Measurements from ENCODE around the gene CBX8.

DNA sequence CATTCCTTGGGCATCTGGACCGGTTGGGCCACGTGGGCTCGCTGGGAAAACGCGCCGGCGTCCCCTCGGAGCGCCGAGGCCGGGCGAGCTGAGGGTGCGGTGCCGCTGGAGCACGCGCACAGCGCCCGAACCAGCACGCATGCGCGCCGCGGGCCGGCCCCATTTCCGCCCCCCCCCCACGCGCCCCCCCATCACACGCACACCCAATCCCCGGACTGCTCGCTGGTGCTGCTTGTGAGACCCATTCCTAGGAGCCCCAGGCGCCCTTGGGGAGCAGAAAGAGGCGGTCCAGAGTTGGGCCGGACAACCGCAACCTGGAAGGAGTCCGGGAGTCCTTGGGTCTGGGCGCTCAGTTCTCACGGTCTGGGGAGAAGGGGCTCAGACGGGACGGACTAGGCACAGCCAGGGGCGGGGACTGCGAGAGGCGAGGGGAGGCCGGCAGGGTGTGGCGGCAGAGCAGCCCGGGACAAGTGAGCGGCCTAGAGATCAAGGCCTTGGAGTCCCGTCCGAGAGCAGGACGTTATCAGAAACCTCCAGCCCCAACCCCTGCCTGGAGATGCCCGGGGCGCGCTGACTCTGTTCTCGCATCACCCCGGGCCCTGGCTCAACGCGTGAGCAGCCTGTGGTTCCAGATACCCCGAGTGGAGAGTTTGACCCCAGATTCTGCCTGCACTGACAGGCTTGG lies 6.0 kb upstream of the CBX8 start:
- TF ChIP-seq, protein P1, sequence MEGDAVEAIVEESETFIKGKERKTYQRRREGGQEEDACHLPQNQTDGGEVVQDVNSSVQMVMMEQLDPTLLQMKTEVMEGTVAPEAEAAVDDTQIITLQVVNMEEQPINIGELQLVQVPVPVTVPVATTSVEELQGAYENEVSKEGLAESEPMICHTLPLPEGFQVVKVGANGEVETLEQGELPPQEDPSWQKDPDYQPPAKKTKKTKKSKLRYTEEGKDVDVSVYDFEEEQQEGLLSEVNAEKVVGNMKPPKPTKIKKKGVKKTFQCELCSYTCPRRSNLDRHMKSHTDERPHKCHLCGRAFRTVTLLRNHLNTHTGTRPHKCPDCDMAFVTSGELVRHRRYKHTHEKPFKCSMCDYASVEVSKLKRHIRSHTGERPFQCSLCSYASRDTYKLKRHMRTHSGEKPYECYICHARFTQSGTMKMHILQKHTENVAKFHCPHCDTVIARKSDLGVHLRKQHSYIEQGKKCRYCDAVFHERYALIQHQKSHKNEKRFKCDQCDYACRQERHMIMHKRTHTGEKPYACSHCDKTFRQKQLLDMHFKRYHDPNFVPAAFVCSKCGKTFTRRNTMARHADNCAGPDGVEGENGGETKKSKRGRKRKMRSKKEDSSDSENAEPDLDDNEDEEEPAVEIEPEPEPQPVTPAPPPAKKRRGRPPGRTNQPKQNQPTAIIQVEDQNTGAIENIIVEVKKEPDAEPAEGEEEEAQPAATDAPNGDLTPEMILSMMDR (IDR thresholded peaks at IDR 0.05; ENCODE audit: low read depth, low read length) = no peak
- no peak for TF ChIP-seq POLR2A (IDR thresholded peaks at IDR 0.05; ENCODE audit: extremely low read depth, insufficient read length)
